Measurements from ENCODE around the gene GRM7.

DNA sequence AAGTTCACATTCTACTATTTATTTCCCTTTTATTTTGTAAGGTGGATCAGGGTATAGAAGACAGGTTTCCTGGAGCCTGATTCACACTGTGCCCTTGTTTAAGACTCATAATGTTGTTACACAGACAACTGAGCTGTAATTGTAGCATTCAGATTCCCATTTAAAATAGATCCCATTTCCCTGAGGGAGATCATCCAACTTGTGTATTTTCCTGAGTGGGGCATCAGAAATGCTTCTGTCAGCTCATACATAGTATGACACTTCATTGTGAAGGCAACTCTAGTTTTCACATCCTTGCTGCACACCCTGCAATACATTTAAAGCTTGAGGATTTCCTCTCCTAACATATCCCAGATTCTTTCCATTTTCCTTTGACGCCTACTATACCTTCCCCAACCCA lies 659.7 kb downstream of the GRM7 start:
- TF ChIP-seq SIN3A (IDR thresholded peaks at IDR 0.05; ENCODE audit: borderline replicate concordance, insufficient read depth, low read length) (no peak), TAF1 (IDR thresholded peaks at IDR 0.05; ENCODE audit: borderline replicate concordance, insufficient read depth, low read length) (no peak), POLR2AphosphoS5 (IDR thresholded peaks at IDR 0.05; ENCODE audit: low read depth, low read length) (no peak)
- TF ChIP-seq, protein P1, sequence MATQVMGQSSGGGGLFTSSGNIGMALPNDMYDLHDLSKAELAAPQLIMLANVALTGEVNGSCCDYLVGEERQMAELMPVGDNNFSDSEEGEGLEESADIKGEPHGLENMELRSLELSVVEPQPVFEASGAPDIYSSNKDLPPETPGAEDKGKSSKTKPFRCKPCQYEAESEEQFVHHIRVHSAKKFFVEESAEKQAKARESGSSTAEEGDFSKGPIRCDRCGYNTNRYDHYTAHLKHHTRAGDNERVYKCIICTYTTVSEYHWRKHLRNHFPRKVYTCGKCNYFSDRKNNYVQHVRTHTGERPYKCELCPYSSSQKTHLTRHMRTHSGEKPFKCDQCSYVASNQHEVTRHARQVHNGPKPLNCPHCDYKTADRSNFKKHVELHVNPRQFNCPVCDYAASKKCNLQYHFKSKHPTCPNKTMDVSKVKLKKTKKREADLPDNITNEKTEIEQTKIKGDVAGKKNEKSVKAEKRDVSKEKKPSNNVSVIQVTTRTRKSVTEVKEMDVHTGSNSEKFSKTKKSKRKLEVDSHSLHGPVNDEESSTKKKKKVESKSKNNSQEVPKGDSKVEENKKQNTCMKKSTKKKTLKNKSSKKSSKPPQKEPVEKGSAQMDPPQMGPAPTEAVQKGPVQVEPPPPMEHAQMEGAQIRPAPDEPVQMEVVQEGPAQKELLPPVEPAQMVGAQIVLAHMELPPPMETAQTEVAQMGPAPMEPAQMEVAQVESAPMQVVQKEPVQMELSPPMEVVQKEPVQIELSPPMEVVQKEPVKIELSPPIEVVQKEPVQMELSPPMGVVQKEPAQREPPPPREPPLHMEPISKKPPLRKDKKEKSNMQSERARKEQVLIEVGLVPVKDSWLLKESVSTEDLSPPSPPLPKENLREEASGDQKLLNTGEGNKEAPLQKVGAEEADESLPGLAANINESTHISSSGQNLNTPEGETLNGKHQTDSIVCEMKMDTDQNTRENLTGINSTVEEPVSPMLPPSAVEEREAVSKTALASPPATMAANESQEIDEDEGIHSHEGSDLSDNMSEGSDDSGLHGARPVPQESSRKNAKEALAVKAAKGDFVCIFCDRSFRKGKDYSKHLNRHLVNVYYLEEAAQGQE (IDR thresholded peaks at IDR 0.05; ENCODE audit: insufficient read depth in 1 of 2, low read depth in 2 of 2, low read length in 2 of 2), result no peak

Data from PFSK-1 (cell line).